GM20000 (cell line): ENCODE results near the gene GRID1.
"Not testable (repeated sequence)": the region's sequence is repeated elsewhere in the genome, so short reads cannot be mapped to it uniquely, and the experiment has no call there.

Experiments used
- DNase-seq: peaks from one replicate; pipeline ENCODE4 v3.0.0; 2012; ENCODE audit warnings: low spot score
- TF ChIP-seq, protein P1 (sequence below): IDR thresholded peaks from 2 replicates; pipeline ENCODE4 v1.5.1; 2012; ENCODE audit warnings: mild to moderate bottlenecking, control low read depth; ENCODE audit errors: extremely low read depth, missing control alignments

The GRID1 gene

DNA sequence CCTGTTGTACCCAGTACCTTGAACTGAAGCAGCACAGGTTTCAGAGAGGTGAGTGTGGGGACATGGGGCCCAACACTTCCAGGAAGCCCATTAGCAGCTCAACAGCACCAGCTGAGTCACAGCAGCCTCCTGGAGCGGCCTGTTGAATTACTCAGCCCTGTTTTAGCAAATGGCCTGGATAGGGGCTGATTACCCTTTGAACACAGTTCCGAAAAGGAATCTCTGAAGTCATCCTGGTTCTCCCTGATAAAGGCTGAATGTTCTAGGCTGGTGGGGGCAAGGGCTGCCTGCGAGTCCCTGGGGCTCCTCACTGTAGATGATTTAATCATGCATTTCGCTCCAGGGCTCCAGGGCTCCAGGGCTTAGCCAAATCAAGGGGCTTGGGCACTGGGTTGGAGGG, 287.5 kb downstream of the GRID1 start:
- TF ChIP-seq, protein P1, sequence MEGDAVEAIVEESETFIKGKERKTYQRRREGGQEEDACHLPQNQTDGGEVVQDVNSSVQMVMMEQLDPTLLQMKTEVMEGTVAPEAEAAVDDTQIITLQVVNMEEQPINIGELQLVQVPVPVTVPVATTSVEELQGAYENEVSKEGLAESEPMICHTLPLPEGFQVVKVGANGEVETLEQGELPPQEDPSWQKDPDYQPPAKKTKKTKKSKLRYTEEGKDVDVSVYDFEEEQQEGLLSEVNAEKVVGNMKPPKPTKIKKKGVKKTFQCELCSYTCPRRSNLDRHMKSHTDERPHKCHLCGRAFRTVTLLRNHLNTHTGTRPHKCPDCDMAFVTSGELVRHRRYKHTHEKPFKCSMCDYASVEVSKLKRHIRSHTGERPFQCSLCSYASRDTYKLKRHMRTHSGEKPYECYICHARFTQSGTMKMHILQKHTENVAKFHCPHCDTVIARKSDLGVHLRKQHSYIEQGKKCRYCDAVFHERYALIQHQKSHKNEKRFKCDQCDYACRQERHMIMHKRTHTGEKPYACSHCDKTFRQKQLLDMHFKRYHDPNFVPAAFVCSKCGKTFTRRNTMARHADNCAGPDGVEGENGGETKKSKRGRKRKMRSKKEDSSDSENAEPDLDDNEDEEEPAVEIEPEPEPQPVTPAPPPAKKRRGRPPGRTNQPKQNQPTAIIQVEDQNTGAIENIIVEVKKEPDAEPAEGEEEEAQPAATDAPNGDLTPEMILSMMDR, result no peak
- no peak for DNase-seq

DNA sequence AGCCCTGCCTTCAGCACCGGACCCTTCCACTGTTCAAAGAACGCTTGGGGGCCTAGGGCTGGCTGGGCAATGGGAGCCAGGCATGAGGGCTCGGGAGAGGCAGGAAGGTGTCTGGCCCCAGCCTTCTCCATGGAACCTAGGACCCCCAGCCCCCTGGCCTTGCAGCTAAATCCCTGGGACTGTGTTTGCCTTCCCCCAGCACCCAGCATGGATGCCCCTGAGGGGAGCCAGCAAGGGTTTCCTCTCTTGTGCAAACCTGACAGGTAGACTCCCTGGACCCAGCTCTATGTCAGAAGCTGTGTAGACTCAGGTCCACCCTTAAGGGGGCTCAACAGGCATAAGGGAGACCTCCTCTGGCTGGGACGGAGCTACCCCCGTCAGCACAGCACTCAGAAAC, 288.0 kb downstream of the GRID1 start:
- no peak for DNase-seq
- TF ChIP-seq, protein P1, result no peak

DNA sequence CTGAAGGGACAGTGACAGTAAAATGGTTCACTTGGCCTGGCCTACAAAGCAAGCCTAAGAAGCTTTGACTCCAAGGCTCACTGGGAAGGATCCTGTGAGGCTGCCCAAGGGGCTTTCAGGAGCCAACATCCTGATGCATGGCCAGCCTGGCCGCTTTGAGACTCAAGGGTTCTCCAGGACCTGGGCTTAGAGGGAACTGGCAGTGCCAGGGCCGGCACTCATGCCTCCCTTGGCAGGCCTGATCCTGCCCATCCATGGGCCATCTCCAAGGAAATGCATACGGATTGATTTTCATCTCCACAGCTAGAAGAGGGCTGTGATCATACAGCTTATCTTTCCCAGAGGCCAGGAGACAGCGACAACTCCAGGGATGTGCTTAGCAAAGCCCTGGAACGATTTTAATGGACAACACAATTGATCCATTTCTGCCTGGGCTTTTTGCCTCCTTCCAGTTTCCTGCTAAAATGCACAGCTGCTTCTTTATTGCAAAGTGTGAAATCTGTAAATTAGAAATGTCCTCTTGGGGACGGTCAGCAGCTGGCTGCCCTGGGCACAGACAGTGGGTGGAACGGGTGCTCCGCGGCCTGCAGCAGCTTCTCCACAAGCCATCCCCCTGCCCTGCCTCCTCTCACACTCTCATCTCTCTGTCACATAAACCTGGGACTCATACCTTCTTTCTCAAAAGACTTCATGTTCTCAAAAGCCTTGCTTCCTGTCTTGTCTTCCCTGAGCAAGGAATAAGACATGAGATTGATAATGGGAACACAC, 288.5 kb downstream of the GRID1 start:
- DNase-seq, result no peak
- TF ChIP-seq, protein P1, result no peak

DNA sequence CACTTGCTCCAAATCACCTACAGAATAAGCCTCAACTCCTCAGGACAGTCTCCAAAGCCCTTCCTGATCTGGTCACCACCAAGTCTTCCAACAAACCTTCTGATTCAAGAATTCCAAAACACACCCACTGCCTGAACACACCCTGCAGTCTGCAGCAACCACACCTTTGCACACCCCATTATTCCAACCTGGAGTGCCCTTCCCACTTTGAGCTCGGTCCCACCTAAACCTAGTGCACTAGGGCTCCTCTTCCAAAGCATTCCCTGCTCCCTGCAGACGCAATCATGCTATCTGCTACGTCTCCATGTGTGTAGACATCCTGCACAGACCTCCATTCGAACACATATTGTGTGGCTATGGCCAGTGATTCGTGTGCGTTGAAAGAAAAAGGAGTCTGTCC, 289.3 kb downstream of the GRID1 start:
- TF ChIP-seq, protein P1, result no peak
- no peak for DNase-seq

DNA sequence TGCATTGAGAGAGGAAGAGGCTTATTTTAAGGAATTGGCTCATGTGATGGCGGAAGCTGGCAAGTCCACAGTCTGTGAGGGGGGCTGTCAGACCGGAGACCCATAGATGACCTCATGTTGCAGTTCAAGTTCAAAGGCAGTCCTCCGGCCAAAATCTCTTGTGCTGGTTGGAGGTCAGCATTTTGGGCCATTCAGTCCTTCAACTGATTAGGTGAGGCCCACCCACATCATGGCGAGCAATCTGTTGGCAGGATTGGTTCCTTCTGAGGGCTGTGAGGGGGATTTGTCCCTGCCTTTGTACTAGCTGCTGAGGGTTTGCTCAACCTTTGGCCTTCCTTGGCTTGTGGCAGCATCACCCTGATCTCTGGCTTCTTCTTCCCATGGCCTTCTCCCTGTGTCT, 290.1 kb downstream of the GRID1 start:
- DNase-seq, result not testable (repeated sequence)

DNA sequence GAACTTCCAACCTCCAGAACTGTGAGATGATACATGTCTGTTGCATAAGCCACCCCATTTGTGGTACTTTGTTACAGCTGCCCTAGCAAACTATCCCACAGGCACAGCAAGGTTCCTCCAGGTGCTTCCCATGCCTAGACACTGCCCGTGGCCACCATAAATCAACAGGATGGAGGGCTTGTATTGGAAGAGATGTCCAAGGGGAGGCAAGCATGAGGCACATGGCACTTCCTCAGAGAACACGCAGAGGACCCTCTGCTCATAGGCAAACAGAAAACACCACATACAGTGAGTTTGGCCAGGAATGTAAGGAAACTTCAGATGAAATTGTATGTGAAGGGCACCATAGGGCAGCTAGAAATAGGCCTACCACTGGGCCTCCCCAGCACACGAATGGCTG, 291.1 kb downstream of the GRID1 start:
- no peak for DNase-seq
- TF ChIP-seq, protein P1, result no peak

DNA sequence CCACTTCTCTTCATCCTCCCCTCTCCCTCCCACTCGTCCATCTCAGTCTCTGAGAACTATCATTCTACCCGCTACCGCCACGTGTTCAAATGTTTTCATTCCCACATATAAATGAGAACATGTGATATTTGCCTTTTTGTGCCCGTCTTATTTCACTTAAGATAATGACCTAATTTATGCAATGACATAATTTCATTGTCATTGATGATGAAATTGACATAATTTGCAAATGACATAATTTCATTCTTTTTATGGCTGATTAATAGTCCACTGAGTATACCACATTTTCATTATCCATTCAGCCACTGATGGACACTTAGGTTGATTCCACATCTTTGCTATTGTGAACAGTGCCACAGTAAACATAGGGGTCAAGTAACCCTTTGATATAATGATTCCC, 292.3 kb downstream of the GRID1 start:
- TF ChIP-seq, protein P1, result no peak
- no peak for DNase-seq
